Heart left ventricle (tissue), 13 donors: ENCODE measurements around the gene AHDC1.

ENCODE experiments used
- POLR2A ChIP-seq, 2 donors: fragments of 450-650 bp; IDR thresholded peaks; one replicate each; pipeline ENCODE4 v1.6.1; 2017; ENCODE audit warnings: antibody characterized with exemption in 2 of 2, mild to moderate bottlenecking in 2 of 2, moderate library complexity in 2 of 2
- TF ChIP-seq, protein P1 (sequence below), 12 donors: fragments of 200-600 bp; sonication (generic) in 4 of 12; IDR thresholded peaks; one replicate each; pipeline versions ENCODE4 v1.5.0 to v1.8.0; 2018 to 2022; ENCODE audit warnings: antibody characterized with exemption in 12 of 12, mild to moderate bottlenecking in 5 of 12
- donor health status: ischemic (EF 13 %, LVEDD 7.1; RV severe dilation, severe dysfunction).
- donor health status: DM: no; HTN: yes; CAD: no.
- donor health status: DM: no; HTN: no; CAD: no.
- donor health status: ischemic (EF 25% LVEDD 6.9; RV normal size, moderate dysfunction).
- donor health status: ischemic (EF 25% LVEDD 5.7; RV mildly dilated, moderate dysfunction).
- donor health status: ischemic (EF 35%, LVEDD 5.7; RV mildly dilated, moderate dysfunction).
- donor health status: nonischemic (EF 11% LVEDD 7.7; RV severe dilation, severe dysfunction).
- donor health status: DM: yes; HTN: yes; CAD: no.
- donor health status: PGD.
- donor health status: ischemic (EF 29% LVEDD 5.4; RV normal size, mild dysfunction).
- donor health status: nonischemic (EF 23%, LVEDD 6.1; RV moderate dilation, normal function).

DNA sequence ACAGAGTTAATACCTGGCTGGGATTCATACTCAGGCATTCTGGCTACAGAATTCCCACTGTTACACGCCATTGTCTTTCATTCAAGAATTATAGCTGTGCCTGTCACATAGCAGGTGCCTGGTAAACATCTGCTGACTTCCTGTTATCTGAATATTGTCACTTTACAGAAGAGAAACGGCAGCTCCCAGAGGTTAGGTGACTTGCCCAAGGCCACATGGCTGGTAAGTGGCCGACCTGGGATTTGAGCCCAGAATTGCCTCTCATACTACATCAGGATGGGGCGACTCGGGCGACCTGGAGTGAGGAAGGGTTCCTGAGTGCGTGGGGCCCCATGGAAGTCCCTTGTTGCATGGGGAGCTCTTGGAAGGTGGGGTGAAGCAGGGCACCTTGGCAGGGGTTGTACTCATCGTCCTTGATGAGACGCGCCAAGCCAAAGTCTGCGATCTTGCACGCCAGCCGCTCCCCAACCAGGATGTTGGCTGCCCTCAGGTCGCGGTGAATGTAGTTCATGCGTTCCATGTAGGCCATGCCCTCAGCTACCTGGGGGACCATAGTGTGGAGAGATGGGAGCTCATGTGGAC, 10.2 kb upstream of the AHDC1 start:
- TF ChIP-seq, protein P1, sequence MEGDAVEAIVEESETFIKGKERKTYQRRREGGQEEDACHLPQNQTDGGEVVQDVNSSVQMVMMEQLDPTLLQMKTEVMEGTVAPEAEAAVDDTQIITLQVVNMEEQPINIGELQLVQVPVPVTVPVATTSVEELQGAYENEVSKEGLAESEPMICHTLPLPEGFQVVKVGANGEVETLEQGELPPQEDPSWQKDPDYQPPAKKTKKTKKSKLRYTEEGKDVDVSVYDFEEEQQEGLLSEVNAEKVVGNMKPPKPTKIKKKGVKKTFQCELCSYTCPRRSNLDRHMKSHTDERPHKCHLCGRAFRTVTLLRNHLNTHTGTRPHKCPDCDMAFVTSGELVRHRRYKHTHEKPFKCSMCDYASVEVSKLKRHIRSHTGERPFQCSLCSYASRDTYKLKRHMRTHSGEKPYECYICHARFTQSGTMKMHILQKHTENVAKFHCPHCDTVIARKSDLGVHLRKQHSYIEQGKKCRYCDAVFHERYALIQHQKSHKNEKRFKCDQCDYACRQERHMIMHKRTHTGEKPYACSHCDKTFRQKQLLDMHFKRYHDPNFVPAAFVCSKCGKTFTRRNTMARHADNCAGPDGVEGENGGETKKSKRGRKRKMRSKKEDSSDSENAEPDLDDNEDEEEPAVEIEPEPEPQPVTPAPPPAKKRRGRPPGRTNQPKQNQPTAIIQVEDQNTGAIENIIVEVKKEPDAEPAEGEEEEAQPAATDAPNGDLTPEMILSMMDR (IDR thresholded peaks at IDR 0.05) = no peak
- TF ChIP-seq POLR2A (IDR thresholded peaks at IDR 0.05) = no peak
